HepG2 (cell line): Measurements from ENCODE around the gene GDAP1L1. TPM values are rescaled to one million over a fixed set of nuclear protein-coding genes. Genes with fewer than 3 reads are reported as not detected.

Experiments used
- FOXC1 ChIP-seq: sonication (generic); formaldehyde crosslinking; IDR thresholded peaks from 2 replicates; pipeline ENCODE4 v1.8.0; 2022; ENCODE audit warnings: mild to moderate bottlenecking, missing genetic modification reagents, borderline replicate concordance
- HCFC1 ChIP-seq: fragments of 150-350 bp; IDR thresholded peaks from 2 replicates; pipeline ENCODE4 v1.6.1; 2014; ENCODE audit warnings: low read depth, low read length
- HNRNPLL ChIP-seq: fragments of 200-400 bp; formaldehyde crosslinking; IDR thresholded peaks from 2 replicates; pipeline ENCODE4 v1.6.1; 2017; ENCODE audit warnings: mild to moderate bottlenecking, low read depth, low read length; ENCODE audit not compliant: poor library complexity, severe bottlenecking
- HOXA3 ChIP-seq: sonication (generic); formaldehyde crosslinking; IDR thresholded peaks from 2 replicates; pipeline ENCODE4 v1.5.0; 2020; ENCODE audit warnings: missing genetic modification reagents
- PRMT3 ChIP-seq: sonication (generic); formaldehyde crosslinking; IDR thresholded peaks from 2 replicates; pipeline ENCODE4 v1.8.1; 2022; ENCODE audit warnings: low read depth, mild to moderate bottlenecking, moderate library complexity, missing genetic modification reagents, borderline replicate concordance
- PRPF4 ChIP-seq: fragments of 200-400 bp; formaldehyde crosslinking; IDR thresholded peaks from 2 replicates; pipeline ENCODE4 v1.6.1; 2016; ENCODE audit warnings: low read length, low read depth; ENCODE audit not compliant: poor library complexity, severe bottlenecking
- RFX5 ChIP-seq: IDR thresholded peaks from 2 replicates; pipeline ENCODE4 v1.6.1; 2011; ENCODE audit warnings: low read depth, low read length, improper control_type of control experiment
- SALL1 ChIP-seq: sonication (generic); formaldehyde crosslinking; IDR thresholded peaks from 2 replicates; pipeline ENCODE4 v1.8.0; 2022; ENCODE audit warnings: mild to moderate bottlenecking, missing genetic modification reagents
- SP140L ChIP-seq: sonication (generic); formaldehyde crosslinking; IDR thresholded peaks from 2 replicates; pipeline ENCODE4 v1.4.0; 2020; ENCODE audit warnings: missing genetic modification reagents, borderline replicate concordance
- SP5 ChIP-seq: IDR thresholded peaks from 2 replicates; pipeline ENCODE4 v1.6.1; 2016; ENCODE audit warnings: low read depth, borderline replicate concordance
- SUZ12 ChIP-seq: fragments of 150-350 bp; IDR thresholded peaks from 2 replicates; pipeline ENCODE4 v1.6.1; 2014; ENCODE audit warnings: low read depth, low read length
- TARDBP ChIP-seq: sonication (generic); formaldehyde crosslinking; IDR thresholded peaks from 2 replicates; pipeline ENCODE4 v1.8.0; 2022; ENCODE audit warnings: mild to moderate bottlenecking, missing genetic modification reagents
- ZBTB7A ChIP-seq: sonication (generic); formaldehyde crosslinking; IDR thresholded peaks from 2 replicates; pipeline ENCODE4 v1.8.0; 2022; ENCODE audit warnings: mild to moderate bottlenecking, missing genetic modification reagents
- ZNF205 ChIP-seq: IDR thresholded peaks from 2 replicates; pipeline ENCODE4 v1.6.1; 2018; ENCODE audit warnings: missing biosample characterization, missing genetic modification reagents
- ZNF510 ChIP-seq: sonication (generic); formaldehyde crosslinking; IDR thresholded peaks from 2 replicates; pipeline ENCODE4 v1.4.0; 2020; ENCODE audit warnings: low read depth, mild to moderate bottlenecking, missing genetic modification reagents
- ZNF570 ChIP-seq: sonication (generic); formaldehyde crosslinking; IDR thresholded peaks from 2 replicates; pipeline ENCODE4 v1.4.0; 2020; ENCODE audit warnings: mild to moderate bottlenecking, missing genetic modification reagents, borderline replicate concordance
- ZNF720 ChIP-seq: sonication (generic); formaldehyde crosslinking; IDR thresholded peaks from 2 replicates; pipeline ENCODE4 v1.4.0; 2020; ENCODE audit warnings: missing genetic modification reagents
- ZNF761 ChIP-seq: sonication (generic); formaldehyde crosslinking; conservative IDR thresholded peaks from 2 replicates; pipeline ENCODE4 v1.4.0; 2020; ENCODE audit warnings: mild to moderate bottlenecking, missing genetic modification reagents
- polyA plus RNA-seq, 8 experiments: library from polyadenylated mRNA; depleted of rRNA in 3 of 8; stranded (reverse) in 7 of 8; unstranded in 1 of 8; fragments of >200 nt; fragmentation: Illumina TruSeq in 4 of 8; extraction: Trizol in 4 of 8; gene quantifications; 2 replicates each; pipeline versions ENCODE4 v1.2.1 to v1.2.3, GENCODE V29; 2011 to 2016; ENCODE audit warnings: low read depth in 4 of 8, missing spikeins in 1 of 8, mixed read lengths in 1 of 8; ENCODE audit not compliant: insufficient read depth in 1 of 8
- total RNA-seq, 5 experiments: library from RNA; depleted of rRNA; stranded (reverse); fragments of >200 nt; fragmentation: Illumina TruSeq; extraction: Trizol; gene quantifications; 2 replicates each; pipeline ENCODE4 v1.2.3, GENCODE V29; 2016; ENCODE audit warnings: low read depth in 1 of 5
- TF ChIP-seq, protein P1 (sequence below): sonication (generic); formaldehyde crosslinking; IDR thresholded peaks from 2 replicates; pipeline ENCODE4 v1.4.0; 2020; ENCODE audit warnings: mild to moderate bottlenecking, missing genetic modification reagents, borderline replicate concordance
- TF ChIP-seq, protein P2 (sequence below): sonication (generic); formaldehyde crosslinking; IDR thresholded peaks from 2 replicates; pipeline ENCODE4 v1.9.0; 2022; ENCODE audit warnings: missing genetic modification reagents, mild to moderate bottlenecking, borderline replicate concordance
- TF ChIP-seq, protein P3 (sequence below): sonication (generic); formaldehyde crosslinking; IDR thresholded peaks from 2 replicates; pipeline ENCODE4 v1.5.0; 2020; ENCODE audit warnings: missing genetic modification reagents, mild to moderate bottlenecking, borderline replicate concordance
- TF ChIP-seq, protein P4 (sequence below): IDR thresholded peaks from 2 replicates; pipeline ENCODE4 v1.6.1; 2018; ENCODE audit warnings: missing genetic modification reagents
- TF ChIP-seq, protein P5 (sequence below): sonication (generic); formaldehyde crosslinking; conservative IDR thresholded peaks from 2 replicates; pipeline ENCODE4 v1.5.0; 2020; ENCODE audit warnings: missing genetic modification reagents

Gene GDAP1L1
- total and polyA plus RNA-seq, 2 of the 13 experiments (the other 11 are each of a cell fraction or from before 2014, with no cell fraction given) = 0.04 TPM; not detected in 1

DNA sequence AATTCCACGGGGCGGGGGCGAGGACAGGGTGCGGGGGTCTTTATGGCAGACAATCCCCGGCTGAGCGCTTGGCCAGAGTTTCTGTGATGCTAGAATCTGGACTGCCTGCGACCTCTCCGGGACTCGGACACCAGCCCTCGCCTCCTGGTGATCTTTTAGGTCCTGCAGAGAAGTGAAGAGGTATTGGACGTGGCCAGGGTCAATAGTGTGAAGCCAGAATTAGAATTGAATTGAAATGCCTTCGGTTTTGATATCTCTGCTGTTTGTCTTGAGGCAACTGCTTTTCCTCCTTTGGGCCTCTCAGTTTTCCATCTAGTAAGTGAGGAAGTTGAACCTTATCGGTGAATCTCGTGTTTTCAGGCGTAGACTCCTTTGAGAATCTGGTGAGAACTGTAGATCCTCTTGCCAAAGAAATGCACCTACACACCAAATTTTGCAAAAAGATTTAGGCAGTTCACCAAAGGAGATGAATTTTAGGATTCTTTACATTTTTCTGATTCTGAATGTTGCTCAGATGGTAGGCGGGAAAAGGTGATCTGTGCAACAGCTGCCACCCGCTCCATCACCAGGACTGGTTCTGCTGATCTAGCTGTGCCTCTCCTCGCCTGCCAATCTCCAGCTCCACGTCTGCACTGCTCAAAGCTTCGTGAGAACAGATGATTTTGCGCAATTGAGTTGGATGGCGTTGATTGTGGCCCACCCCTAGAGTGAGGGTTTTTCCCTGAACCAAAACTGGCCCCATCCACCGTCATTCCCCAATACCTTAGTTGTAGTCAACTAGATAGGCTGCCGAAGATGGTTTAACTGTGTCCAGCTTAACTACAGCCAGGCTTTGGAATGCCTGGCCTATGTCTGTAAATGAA lies 35.7 kb upstream of the GDAP1L1 start (continued):
- TF ChIP-seq ZNF761 (0 out of 2 replicates have a peak, but pooled peaks have one; percentile 7), RFX5 (no peak), SUZ12 (no peak), HOXA3 (CRISPR knock-in tag) (no peak), PRPF4 (no peak), PRMT3 (CRISPR knock-in tag) (no peak), FOXC1 (CRISPR knock-in tag) (no peak), ZNF205 (CRISPR knock-in tag) (no peak), TARDBP (CRISPR knock-in tag) (peak; percentile 18; the same call in 1 of the 2 replicates), HNRNPLL (no peak), ZNF570 (CRISPR knock-in tag) (0 out of 2 replicates have a peak, but pooled peaks have one; percentile 54), ZNF720 (no peak), SALL1 (CRISPR knock-in tag) (no peak), SP140L (no peak), HCFC1 (no peak), ZBTB7A (CRISPR knock-in tag) (no peak), SP5 (CRISPR knock-in tag) (no peak), ZNF510 (CRISPR knock-in tag) (0 out of 2 replicates have a peak, but pooled peaks have one; percentile 67)
- TF ChIP-seq, protein P1, sequence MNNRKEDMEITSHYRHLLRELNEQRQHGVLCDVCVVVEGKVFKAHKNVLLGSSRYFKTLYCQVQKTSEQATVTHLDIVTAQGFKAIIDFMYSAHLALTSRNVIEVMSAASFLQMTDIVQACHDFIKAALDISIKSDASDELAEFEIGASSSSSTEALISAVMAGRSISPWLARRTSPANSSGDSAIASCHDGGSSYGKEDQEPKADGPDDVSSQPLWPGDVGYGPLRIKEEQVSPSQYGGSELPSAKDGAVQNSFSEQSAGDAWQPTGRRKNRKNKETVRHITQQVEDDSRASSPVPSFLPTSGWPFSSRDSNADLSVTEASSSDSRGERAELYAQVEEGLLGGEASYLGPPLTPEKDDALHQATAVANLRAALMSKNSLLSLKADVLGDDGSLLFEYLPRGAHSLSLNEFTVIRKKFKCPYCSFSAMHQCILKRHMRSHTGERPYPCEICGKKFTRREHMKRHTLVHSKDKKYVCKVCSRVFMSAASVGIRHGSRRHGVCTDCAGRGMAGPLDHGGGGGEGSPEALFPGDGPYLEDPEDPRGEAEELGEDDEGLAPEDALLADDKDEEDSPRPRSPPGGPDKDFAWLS = peak; percentile 59; the same call in 1 of the 2 replicates
- TF ChIP-seq, protein P2, sequence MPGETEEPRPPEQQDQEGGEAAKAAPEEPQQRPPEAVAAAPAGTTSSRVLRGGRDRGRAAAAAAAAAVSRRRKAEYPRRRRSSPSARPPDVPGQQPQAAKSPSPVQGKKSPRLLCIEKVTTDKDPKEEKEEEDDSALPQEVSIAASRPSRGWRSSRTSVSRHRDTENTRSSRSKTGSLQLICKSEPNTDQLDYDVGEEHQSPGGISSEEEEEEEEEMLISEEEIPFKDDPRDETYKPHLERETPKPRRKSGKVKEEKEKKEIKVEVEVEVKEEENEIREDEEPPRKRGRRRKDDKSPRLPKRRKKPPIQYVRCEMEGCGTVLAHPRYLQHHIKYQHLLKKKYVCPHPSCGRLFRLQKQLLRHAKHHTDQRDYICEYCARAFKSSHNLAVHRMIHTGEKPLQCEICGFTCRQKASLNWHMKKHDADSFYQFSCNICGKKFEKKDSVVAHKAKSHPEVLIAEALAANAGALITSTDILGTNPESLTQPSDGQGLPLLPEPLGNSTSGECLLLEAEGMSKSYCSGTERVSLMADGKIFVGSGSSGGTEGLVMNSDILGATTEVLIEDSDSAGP = no peak
- TF ChIP-seq, protein P3, sequence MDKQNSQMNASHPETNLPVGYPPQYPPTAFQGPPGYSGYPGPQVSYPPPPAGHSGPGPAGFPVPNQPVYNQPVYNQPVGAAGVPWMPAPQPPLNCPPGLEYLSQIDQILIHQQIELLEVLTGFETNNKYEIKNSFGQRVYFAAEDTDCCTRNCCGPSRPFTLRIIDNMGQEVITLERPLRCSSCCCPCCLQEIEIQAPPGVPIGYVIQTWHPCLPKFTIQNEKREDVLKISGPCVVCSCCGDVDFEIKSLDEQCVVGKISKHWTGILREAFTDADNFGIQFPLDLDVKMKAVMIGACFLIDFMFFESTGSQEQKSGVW = no peak
- TF ChIP-seq, protein P4, sequence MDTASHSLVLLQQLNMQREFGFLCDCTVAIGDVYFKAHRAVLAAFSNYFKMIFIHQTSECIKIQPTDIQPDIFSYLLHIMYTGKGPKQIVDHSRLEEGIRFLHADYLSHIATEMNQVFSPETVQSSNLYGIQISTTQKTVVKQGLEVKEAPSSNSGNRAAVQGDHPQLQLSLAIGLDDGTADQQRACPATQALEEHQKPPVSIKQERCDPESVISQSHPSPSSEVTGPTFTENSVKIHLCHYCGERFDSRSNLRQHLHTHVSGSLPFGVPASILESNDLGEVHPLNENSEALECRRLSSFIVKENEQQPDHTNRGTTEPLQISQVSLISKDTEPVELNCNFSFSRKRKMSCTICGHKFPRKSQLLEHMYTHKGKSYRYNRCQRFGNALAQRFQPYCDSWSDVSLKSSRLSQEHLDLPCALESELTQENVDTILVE (CRISPR knock-in tag) = no peak
- TF ChIP-seq, protein P5, sequence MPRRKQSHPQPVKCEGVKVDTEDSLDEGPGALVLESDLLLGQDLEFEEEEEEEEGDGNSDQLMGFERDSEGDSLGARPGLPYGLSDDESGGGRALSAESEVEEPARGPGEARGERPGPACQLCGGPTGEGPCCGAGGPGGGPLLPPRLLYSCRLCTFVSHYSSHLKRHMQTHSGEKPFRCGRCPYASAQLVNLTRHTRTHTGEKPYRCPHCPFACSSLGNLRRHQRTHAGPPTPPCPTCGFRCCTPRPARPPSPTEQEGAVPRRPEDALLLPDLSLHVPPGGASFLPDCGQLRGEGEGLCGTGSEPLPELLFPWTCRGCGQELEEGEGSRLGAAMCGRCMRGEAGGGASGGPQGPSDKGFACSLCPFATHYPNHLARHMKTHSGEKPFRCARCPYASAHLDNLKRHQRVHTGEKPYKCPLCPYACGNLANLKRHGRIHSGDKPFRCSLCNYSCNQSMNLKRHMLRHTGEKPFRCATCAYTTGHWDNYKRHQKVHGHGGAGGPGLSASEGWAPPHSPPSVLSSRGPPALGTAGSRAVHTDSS = no peak
